Fibroblast of villous mesenchyme (primary cell): ENCODE data around the gene GPD1L. TPM values are rescaled to one million over a fixed set of nuclear protein-coding genes. Genes with fewer than 3 reads are reported as not detected.

Experiments used
- DNase-seq: peaks from one replicate; pipeline ENCODE4 v3.0.0-alpha.2; 2010; ENCODE audit warnings: low read depth
- H3K4me3 ChIP-seq: 2 replicates; pipeline ENCODE4 v1.5.1; 2011; ENCODE audit warnings: low read depth, mild to moderate bottlenecking, low read length
- total RNA-seq: library from RNA; depleted of rRNA; stranded (reverse); fragments of >200 nt; gene quantifications from 2 replicates; pipeline ENCODE4 v1.2.3, GENCODE V29; 2012
- TF ChIP-seq, protein P1 (sequence below): IDR thresholded peaks from 2 replicates; pipeline ENCODE4 v1.5.1; 2012; ENCODE audit warnings: low read depth, mild to moderate bottlenecking, low read length; ENCODE audit not compliant: insufficient read depth

Gene GPD1L
- total RNA-seq, 1 donor: 7.8 TPM

DNA sequence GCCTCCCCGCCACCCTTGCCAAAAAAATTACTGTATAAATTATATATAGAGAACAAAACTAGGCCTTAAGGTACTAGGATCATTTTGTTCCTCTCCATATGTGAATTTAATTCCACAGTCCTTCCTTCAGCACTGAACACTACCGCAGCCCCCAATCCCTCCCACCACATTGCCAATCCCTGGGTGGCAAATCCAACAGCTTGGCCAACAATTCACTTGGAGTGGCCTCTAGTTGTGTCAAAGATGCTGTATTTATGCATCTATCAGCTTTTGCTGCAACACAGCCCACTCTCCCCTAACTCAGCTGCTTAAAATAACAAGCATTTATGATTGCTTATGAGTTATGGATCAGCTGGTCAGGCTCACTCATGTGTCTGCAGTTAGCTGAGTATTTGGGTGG lies 18.6 kb downstream of the GPD1L start:
- no peak overlapping the region for H3K4me3 ChIP-seq
- DNase-seq: no peak
- TF ChIP-seq, protein P1, sequence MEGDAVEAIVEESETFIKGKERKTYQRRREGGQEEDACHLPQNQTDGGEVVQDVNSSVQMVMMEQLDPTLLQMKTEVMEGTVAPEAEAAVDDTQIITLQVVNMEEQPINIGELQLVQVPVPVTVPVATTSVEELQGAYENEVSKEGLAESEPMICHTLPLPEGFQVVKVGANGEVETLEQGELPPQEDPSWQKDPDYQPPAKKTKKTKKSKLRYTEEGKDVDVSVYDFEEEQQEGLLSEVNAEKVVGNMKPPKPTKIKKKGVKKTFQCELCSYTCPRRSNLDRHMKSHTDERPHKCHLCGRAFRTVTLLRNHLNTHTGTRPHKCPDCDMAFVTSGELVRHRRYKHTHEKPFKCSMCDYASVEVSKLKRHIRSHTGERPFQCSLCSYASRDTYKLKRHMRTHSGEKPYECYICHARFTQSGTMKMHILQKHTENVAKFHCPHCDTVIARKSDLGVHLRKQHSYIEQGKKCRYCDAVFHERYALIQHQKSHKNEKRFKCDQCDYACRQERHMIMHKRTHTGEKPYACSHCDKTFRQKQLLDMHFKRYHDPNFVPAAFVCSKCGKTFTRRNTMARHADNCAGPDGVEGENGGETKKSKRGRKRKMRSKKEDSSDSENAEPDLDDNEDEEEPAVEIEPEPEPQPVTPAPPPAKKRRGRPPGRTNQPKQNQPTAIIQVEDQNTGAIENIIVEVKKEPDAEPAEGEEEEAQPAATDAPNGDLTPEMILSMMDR: no peak

DNA sequence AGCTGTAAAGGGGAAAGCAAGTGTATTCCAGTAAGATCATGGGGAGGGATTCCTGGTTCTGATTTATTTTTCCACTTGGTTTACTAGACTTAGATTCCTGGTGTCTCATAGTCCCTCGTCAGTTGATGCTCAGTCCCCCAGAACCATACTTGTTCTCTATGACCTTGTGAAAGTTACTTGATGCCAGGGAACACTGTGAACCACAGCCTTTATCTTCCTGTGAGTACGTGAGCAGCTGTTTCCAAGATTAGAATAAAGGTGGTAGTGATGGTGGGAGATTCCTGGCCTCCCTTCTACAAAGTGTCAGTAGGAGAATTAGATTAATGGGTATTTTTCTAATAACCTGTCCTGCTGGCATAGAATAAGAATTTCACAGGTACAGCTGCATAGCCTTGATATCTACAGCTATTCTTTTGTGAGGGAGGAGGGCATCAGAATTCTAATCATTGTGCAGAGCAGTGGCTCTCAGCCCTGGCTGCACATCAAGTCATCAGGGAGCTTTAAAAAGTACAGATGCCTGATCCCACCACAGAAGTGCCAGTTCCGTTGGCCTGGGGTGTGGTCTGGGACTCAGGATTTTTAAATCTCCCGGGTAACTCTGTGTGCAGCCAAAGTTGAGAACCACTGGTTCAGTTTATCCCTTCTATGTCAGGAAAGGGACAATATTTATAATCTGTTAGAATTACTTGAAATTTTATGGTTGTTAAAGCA lies 20.0 kb downstream of the GPD1L start:
- no peak overlapping the region for H3K4me3 ChIP-seq
- TF ChIP-seq, protein P1: no peak
- DNase-seq: no peak

DNA sequence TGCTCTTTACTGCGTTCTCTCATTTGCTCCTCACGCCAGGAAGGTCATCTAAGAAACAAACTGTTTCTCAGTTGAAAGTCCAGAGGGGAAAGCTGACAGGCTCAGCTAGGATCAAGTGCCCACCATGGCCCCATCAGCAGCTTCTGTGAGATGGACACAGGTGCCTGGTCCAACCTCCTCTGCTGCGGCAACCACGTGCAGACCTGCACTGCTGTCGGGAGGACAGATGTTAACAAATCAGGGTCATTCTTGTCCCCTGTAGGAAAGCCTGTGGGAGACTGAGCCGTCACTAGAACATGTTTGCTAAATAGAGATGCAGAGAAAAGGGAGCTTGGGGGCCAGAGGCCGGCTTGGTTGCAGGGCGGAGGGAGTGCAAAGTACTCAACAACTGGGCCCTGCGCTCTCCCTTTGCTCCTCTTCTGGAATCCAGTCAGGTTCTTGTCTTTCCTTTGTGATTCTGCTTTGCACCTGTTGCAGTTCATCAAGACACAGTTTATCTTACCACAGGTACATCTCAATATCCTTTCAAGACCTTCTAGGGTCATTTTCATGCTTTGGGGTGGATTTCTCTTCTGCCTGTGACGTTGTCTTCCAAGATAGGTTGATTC lies 20.9 kb downstream of the GPD1L start:
- no peak overlapping the region for H3K4me3 ChIP-seq
- TF ChIP-seq, protein P1: no peak
- no peak for DNase-seq

DNA sequence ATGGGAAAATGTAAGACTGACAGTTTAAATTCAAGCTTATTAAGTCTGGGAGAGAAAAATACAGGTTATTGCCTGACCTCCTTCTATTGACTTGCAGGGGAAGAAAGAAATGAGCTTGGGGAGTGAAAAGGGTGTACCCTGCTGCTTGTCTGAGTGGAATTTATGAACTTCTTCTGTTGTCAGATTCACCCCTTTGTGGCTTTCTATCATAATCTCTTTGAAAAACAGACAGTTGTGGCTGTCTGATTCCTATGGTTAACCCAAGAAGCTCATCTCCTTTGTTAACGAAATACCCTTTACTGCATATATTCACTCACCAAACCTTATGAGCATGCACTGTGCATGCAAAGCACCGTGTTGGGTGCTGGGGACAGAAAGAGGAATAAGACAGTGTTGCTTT lies 22.5 kb downstream of the GPD1L start:
- DNase-seq: no peak
- TF ChIP-seq, protein P1: no peak
- H3K4me3 ChIP-seq: no peak overlapping the region

DNA sequence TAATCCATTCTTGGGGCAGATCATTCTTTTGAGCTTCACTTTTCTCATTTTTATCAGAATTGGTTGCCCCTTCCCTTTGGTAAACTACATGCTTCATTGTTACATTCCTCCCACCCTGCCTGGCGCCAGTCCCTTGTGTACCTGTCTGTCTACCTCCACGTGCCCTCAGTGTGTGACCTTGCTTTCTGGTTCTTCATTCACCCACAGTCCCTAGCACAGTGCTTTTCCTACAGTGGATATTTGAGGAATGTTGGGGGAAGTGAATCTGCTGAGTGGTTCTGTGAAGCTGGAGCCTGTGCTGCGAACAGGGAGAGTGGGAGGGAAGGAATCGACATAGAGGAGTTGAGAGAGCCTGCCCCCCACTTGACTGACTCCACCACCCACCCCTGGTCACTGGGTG lies 23.4 kb downstream of the GPD1L start:
- TF ChIP-seq, protein P1: no peak
- H3K4me3 ChIP-seq: no peak overlapping the region
- no peak for DNase-seq

DNA sequence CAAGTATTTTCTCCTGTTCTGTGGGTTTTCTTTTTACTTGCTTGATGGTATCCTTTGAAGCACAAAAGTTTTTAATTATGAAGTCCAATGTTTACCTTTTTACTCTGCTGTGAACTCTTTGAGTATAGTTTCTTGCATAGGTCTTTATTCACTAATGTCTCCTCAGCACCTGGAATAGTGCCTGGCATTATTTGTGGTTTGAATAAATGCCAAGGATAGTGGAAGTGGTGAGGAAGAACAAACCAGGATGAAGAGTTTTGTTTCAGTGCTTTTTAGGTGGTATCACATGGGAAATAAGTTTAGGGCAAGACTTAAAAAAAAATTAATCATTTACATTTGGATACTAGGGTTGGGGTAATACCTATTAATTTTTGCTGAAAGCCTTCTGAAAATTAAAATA lies 25.7 kb downstream of the GPD1L start:
- DNase-seq: no peak
- no peak overlapping the region for H3K4me3 ChIP-seq
- TF ChIP-seq, protein P1: no peak

DNA sequence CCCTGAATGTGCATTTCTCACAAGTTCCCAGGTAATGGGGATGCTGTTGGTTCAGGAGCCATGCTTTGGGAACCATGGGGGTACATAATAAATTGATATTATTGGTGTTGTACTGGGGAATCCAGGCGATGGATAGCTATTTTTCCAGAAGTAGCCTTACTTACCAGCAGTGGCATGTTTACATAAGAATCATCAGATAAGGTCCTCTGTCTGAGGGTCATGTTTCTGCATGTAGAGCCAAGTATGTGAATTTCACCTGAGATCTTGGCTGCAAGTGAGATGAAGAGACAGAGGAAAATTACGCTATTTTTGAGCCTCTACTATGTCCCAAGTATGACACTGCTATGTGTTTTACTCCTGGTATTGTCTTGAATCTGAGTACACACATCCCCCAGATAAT lies 26.3 kb downstream of the GPD1L start:
- no peak overlapping the region for H3K4me3 ChIP-seq
- no peak for DNase-seq
- TF ChIP-seq, protein P1: no peak
